ENCODE measurements around the gene CEL. TPM values are rescaled to one million over a fixed set of nuclear protein-coding genes. Genes with fewer than 3 reads are reported as not detected.

The CEL gene
- 0.20 and 0.99 TPM in 2 replicates for total RNA-seq

DNA sequence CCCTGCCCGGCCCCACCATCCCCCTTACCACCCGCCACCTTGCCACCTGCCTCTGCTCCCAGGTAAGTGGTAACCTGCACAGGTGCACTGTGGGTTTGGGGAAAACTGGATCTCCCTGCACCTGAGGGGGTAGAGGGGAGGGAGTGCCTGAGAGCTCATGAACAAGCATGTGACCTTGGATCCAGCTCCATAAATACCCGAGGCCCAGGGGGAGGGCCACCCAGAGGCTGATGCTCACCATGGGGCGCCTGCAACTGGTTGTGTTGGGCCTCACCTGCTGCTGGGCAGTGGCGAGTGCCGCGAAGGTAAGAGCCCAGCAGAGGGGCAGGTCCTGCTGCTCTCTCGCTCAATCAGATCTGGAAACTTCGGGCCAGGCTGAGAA, at the start of gene CEL:
Gene CEL (plus strand): TSS at position 218 of the 382 bp plus-strand sequence. CDS start 22 bp downstream, at position 240.

GRCh38 chr9:133030317-133031129, 31.3 kb upstream of the CEL start, which contains the start of gene GTF3C5:
TSS of gene GTF3C5 (plus strand) at chr9:133030997. CDS start at chr9:133031012, 15 bp downstream.

Other genes with a start within 250 kb of the CEL start
- gene AK8, start 183.7 kb upstream of the CEL start, total RNA-seq: 0.39 and 0.53 TPM in 2 replicates
- gene SPACA9, start 183.1 kb upstream of the CEL start, total RNA-seq: 4.0 and 5.7 TPM in 2 replicates
- gene TSC1, start 117.4 kb upstream of the CEL start, total RNA-seq: 48.7 and 52.7 TPM in 2 replicates
- gene GFI1B, start 83.3 kb upstream of the CEL start, total RNA-seq: not detected in 2 replicates
- gene GTF3C5, start 31.0 kb upstream of the CEL start, total RNA-seq: 23.8 and 27.5 TPM in 2 replicates
- gene RALGDS, start 59.3 kb downstream of the CEL start, total RNA-seq: 21.4 and 36.1 TPM in 2 replicates
- gene GBGT1, start 101.9 kb downstream of the CEL start, total RNA-seq: 3.8 and 5.7 TPM in 2 replicates
- not detected in 2 replicates for gene OBP2B, start 147.3 kb downstream of the CEL start, total RNA-seq
- not detected in 2 replicates for gene ABO, start 213.2 kb downstream of the CEL start, total RNA-seq

Data from smooth muscle cell of the pulmonary artery (primary cell).